K562 (cell line): Measurements from ENCODE around the gene CYB5R3. TPM values are rescaled to one million over a fixed set of nuclear protein-coding genes. Genes with fewer than 3 reads are reported as not detected.

Experiments
- ATAC-seq: fragments of 200-7000 bp; cut with Tn5 transposase; 3 replicates; pipeline ENCODE4 v1.9.1; 2020; ENCODE audit warnings: moderate library complexity
- BruUV-seq: library from RNA; stranded (reverse); fragments of 400-500 nt; replicated peaks from 2 replicates; lab custom pipeline; 2021; lab: Mats Ljungman, UMichigan
- CTCF ChIA-PET: fragments of 300-600 bp; formaldehyde crosslinking; extraction: SDS; loops from one replicate; lab custom pipeline; 2021; ENCODE audit warnings: low intra/inter-chr PET ratio; lab: Yijun Ruan, JAX
- POLR2A ChIA-PET: fragments of 300-600, 350-650 bp; sonication (Branson Sonifier 250); formaldehyde crosslinking; extraction: SDS; loops from one replicate; lab custom pipeline; 2021; ENCODE audit warnings: antibody characterized with exemption, inconsistent platforms; lab: Yijun Ruan, JAX
- DNase-seq, 4 experiments: peaks; one replicate each; pipeline versions ENCODE4 v3.0.0 to v3.0.0-alpha.2; 2011 to 2018; ENCODE audit warnings: low spot score in 3 of 4, mixed read lengths in 3 of 4; ENCODE audit errors: extremely low read depth in 1 of 4
- FAIRE-seq: peaks from 2 replicates; lab custom pipeline; 2011; peaks lifted over from hg19 to GRCh38; lab: Jason Lieb, UNC
- H2AFZ ChIP-seq: 2 replicates; pipeline ENCODE4 v1.6.0; 2011; ENCODE audit warnings: low read depth, low read length, control low read depth, inconsistent platforms
- H3K27ac ChIP-seq: fragments of 200-600 bp; 3 replicates; pipeline ENCODE4 v1.8.0; 2011; ENCODE audit warnings: low read depth, mild to moderate bottlenecking, control low read depth, inconsistent platforms, low read length, moderate library complexity, mixed read lengths; ENCODE audit errors: extremely low read depth
- H3K27me3 ChIP-seq, 2 experiments: fragments of 300-600 bp in 1 of 2; 2 replicates in 1 of 2; 3 replicates in 1 of 2; pipeline versions ENCODE4 v1.6.0 to v1.8.0; 2011; ENCODE audit warnings: inconsistent platforms in 2 of 2, low read length in 2 of 2, mild to moderate bottlenecking in 1 of 2, mixed read lengths in 1 of 2, moderate library complexity in 1 of 2; ENCODE audit not compliant: control insufficient read depth in 2 of 2, insufficient read depth in 2 of 2
- H3K36me3 ChIP-seq: fragments of 300-600 bp; 3 replicates; pipeline ENCODE4 v1.8.0; 2011; ENCODE audit warnings: mild to moderate bottlenecking, low read length, inconsistent platforms; ENCODE audit not compliant: control insufficient read depth, insufficient read depth
- H3K4me1 ChIP-seq, 2 experiments: fragments of 200-600 bp in 1 of 2; replicated peaks in 1 of 2; 2 replicates in 1 of 2; 3 replicates in 1 of 2; pipeline versions ENCODE4 v1.5.1 to v1.8.0; 2011; ENCODE audit warnings: inconsistent platforms in 2 of 2, low read length in 2 of 2, mild to moderate bottlenecking in 1 of 2, mixed read lengths in 1 of 2, moderate library complexity in 1 of 2; ENCODE audit not compliant: control insufficient read depth in 2 of 2, insufficient read depth in 2 of 2
- H3K4me2 ChIP-seq: 2 replicates; pipeline ENCODE4 v1.6.1; 2011; ENCODE audit warnings: low read length, control low read depth, inconsistent platforms, mixed read lengths; ENCODE audit not compliant: insufficient read depth
- H3K4me3 ChIP-seq: fragments of 200-600 bp; sonication (generic), shearing (Covaris generic); 2 replicates; pipeline ENCODE4 v1.5.1; 2016; ENCODE audit warnings: control low read depth, inconsistent platforms
- H3K79me2 ChIP-seq: fragments of 200-600 bp; 3 replicates; pipeline ENCODE4 v1.8.0; 2011; ENCODE audit warnings: low read length, inconsistent platforms; ENCODE audit not compliant: control insufficient read depth, insufficient read depth
- H3K9ac ChIP-seq, 2 experiments: 2 replicates each; pipeline versions ENCODE4 v1.6.0 to v1.6.1; 2011; ENCODE audit warnings: low read depth in 2 of 2, low read length in 2 of 2, control low read depth in 1 of 2, inconsistent platforms in 1 of 2, mild to moderate bottlenecking in 1 of 2, mixed read lengths in 1 of 2; ENCODE audit not compliant: insufficient read depth in 1 of 2
- H3K9me1 ChIP-seq: one replicate; pipeline ENCODE4 v1.6.0; 2011; ENCODE audit warnings: inconsistent platforms, mild to moderate bottlenecking, low read length, moderate library complexity; ENCODE audit not compliant: control insufficient read depth, insufficient read depth
- H3K9me3 ChIP-seq: replicated peaks from 2 replicates; pipeline ENCODE4 v1.5.1; 2011; ENCODE audit warnings: low read depth, low read length, inconsistent platforms; ENCODE audit not compliant: control insufficient read depth, insufficient read depth
- H4K20me1 ChIP-seq: replicated peaks from 2 replicates; pipeline ENCODE4 v1.6.1; 2011; ENCODE audit warnings: low read length, inconsistent platforms, mixed read lengths; ENCODE audit not compliant: control insufficient read depth, insufficient read depth
- ARHGAP35 ChIP-seq: fragments of 450-650 bp; IDR thresholded peaks from 2 replicates; pipeline ENCODE4 v1.6.1; 2018; ENCODE audit not compliant: partially characterized antibody
- ESRRB ChIP-seq: fragments of 250-450 bp; sonication (Bioruptor Pico); IDR thresholded peaks from 2 replicates; pipeline ENCODE4 v1.5.0; 2020; ENCODE audit warnings: mild to moderate bottlenecking, moderate library complexity, borderline replicate concordance
- KHSRP ChIP-seq: fragments of 450-650 bp; IDR thresholded peaks from 2 replicates; pipeline ENCODE4 v1.6.1; 2017
- MAX ChIP-seq: sonication (generic); formaldehyde crosslinking; IDR thresholded peaks from 2 replicates; pipeline ENCODE4 v1.9.0; 2022; ENCODE audit warnings: mild to moderate bottlenecking, missing genetic modification reagents
- PBX2 ChIP-seq, 2 experiments: IDR thresholded peaks in 1 of 2; conservative IDR thresholded peaks in 1 of 2; 2 replicates each; pipeline ENCODE4 v1.6.1; 2016; ENCODE audit warnings: low read depth in 2 of 2, mild to moderate bottlenecking in 1 of 2, missing compliant biosample characterization in 1 of 2, missing genetic modification characterization in 1 of 2, moderate library complexity in 1 of 2
- RBM15 ChIP-seq: fragments of 200-400 bp; formaldehyde crosslinking; IDR thresholded peaks from 2 replicates; pipeline ENCODE4 v1.6.1; 2018; ENCODE audit warnings: mild to moderate bottlenecking, low read length, moderate library complexity; ENCODE audit not compliant: insufficient read depth
- RCOR1 ChIP-seq, 2 experiments: IDR thresholded peaks; 2 replicates each; pipeline ENCODE4 v1.6.1; 2012; ENCODE audit warnings: low read depth in 2 of 2, low read length in 2 of 2, borderline replicate concordance in 1 of 2, improper control_type of control experiment in 1 of 2
- RFX5 ChIP-seq: IDR thresholded peaks from 2 replicates; pipeline ENCODE4 v1.6.1; 2011; ENCODE audit warnings: low read depth, mild to moderate bottlenecking, improper control_type of control experiment, low read length
- TBL1XR1 ChIP-seq, 2 experiments: IDR thresholded peaks; 2 replicates each; pipeline ENCODE4 v1.6.1; 2012; ENCODE audit warnings: improper control_type of control experiment in 2 of 2, low read length in 2 of 2, mild to moderate bottlenecking in 1 of 2
- THRAP3 ChIP-seq: fragments of 450-650 bp; IDR thresholded peaks from 2 replicates; pipeline ENCODE4 v1.6.1; 2016; ENCODE audit warnings: mild to moderate bottlenecking, inconsistent platforms, borderline replicate concordance
- TRIM25 ChIP-seq: fragments of 450-650 bp; IDR thresholded peaks from 2 replicates; pipeline ENCODE4 v1.7.0; 2016; ENCODE audit warnings: borderline replicate concordance
- ZBTB12 ChIP-seq: fragments of 250-450 bp; sonication (Bioruptor Pico); IDR thresholded peaks from 2 replicates; pipeline ENCODE4 v1.4.0; 2020
- ZNF124 ChIP-seq: sonication (generic); formaldehyde crosslinking; IDR thresholded peaks from 2 replicates; pipeline ENCODE4 v1.8.1; 2022; ENCODE audit warnings: missing genetic modification reagents
- WGBS: fragments of 100-300 bp; shearing (Covaris generic); methylation state at CpG from one replicate; pipeline ENCODE4 v1.1.6; 2016; ENCODE audit warnings: low coverage, mixed read lengths; ENCODE audit not compliant: insufficient coverage; ENCODE audit errors: missing lambda C conversion rate; 5-methylcytosine and 5-hydroxymethylcytosine counted together
- in situ Hi-C: fragments of 300-500 bp; cut with MboI; formaldehyde crosslinking; loops from 4 replicates; pipeline ENCODE4 v1.15.0; 2018; ENCODE audit warnings: inconsistent platforms, mixed read lengths
- intact Hi-C: fragments of 100-400 bp; cut with micrococcal nuclease; formaldehyde crosslinking; loops from 2 replicates; pipeline ENCODE4 v1.14.2; 2022
- polyA plus RNA-seq, 8 experiments: library from polyadenylated mRNA; depleted of rRNA in 4 of 8; stranded (reverse) in 5 of 8; unstranded in 3 of 8; fragments of >200 nt; fragmentation: Nextera tagmentation in 2 of 8; fragmentation: Illumina TruSeq in 1 of 8; extraction: Ambion mirVana in 2 of 8; extraction: Trizol in 1 of 8; gene quantifications; 2 replicates each; pipeline versions ENCODE4 v1.2.1 to v1.2.3, GENCODE V29; 2011 to 2014; ENCODE audit warnings: inconsistent platforms in 1 of 8, missing spikeins in 1 of 8
- total RNA-seq, 7 experiments: library from RNA; depleted of rRNA in 6 of 7; stranded (reverse); fragments of >200 nt in 6 of 7; fragmentation: Illumina TruSeq in 2 of 7; extraction: Trizol in 2 of 7; gene quantifications; 2 replicates each; pipeline versions ENCODE4 v1.2.1 to v1.2.3, GENCODE V29; 2011 to 2021; ENCODE audit warnings: low replicate concordance in 1 of 7

The CYB5R3 gene
- total and polyA plus RNA-seq, 9 of the 15 experiments (the other 6 are each of a cell fraction or from before 2014, with no cell fraction given), result 1.4 to 66.8 (median 23.4) TPM

- TF ChIP-seq PBX2 (CRISPR knock-in tag; IDR thresholded peaks at IDR 0.05; ENCODE audit: low read depth) (no peak), PBX2 (tag; conservative IDR thresholded peaks at IDR 0.05; ENCODE audit: low read depth) (peak; percentile 75), THRAP3 (no peak), RCOR1 (IDR thresholded peaks at IDR 0.05; ENCODE audit: borderline replicate concordance in 1 of 2, low read depth in 2 of 2, low read length in 2 of 2) (peak in 1 of 2 experiments; percentile 39; a peak in 1 of 4 replicates), ZNF124 (no peak), RBM15 (no peak)
These were observed 7.4 kb upstream of the CYB5R3 start (continued) for GRCh38 chr22:42656578-42656977.

GRCh38 chr22:42655693-42656092 lies 6.5 kb upstream of the CYB5R3 start:
- no peak overlapping the region for H2AFZ ChIP-seq
- no peak for TF ChIP-seq TRIM25
- TF ChIP-seq RFX5, result no peak
- no peak for TF ChIP-seq ZBTB12 (CRISPR knock-in tag)
- TF ChIP-seq ARHGAP35, result no peak
- TF ChIP-seq MAX (CRISPR knock-in tag), result no peak
- no peak for TF ChIP-seq KHSRP
- no peak for TF ChIP-seq TBL1XR1 (IDR thresholded peaks at IDR 0.05; ENCODE audit: low read length in 2 of 2)
- TF ChIP-seq ESRRB (CRISPR knock-in tag), result no peak

More at GRCh38 chr22:42655693-42656092, 6.5 kb upstream of the CYB5R3 start:
- BruUV-seq, result no TSS peak
- no peak overlapping the region for H3K27ac ChIP-seq
- ChIA-PET CTCF (no interaction called here), POLR2A (interaction anchor here (1.1 kb wide), 1 partner anchor 40 kb away, joined by 5 read pairs; no protein-coding TSS in a partner anchor)
- H3K79me2 ChIP-seq, result no peaks in the 10 kb centered on the region
- no peak overlapping the region for H3K9ac ChIP-seq
- intact Hi-C loops (no loop called here), in situ Hi-C loops (no loop called here)
- DNase-seq (no peak), FAIRE-seq (no peak), ATAC-seq (no peak)
- H3K27me3 ChIP-seq, result no peaks in the 10 kb centered on the region
- H3K36me3 ChIP-seq, result no peaks in the 10 kb centered on the region
- no peaks in the 10 kb centered on the region for H3K9me3 ChIP-seq
- no peak overlapping the region for H3K4me3 ChIP-seq
- H3K4me1 ChIP-seq, result no peaks in the 10 kb centered on the region; a peak in 1 of 5 replicates
- no peak overlapping the region for H3K4me2 ChIP-seq
- H3K9me1 ChIP-seq, result no peaks in the 10 kb centered on the region
- 26% methylated on average over 8 of the region's 9 CpGs for WGBS
- H4K20me1 ChIP-seq, result no peaks in the 10 kb centered on the region
